A549 (cell line): ENCODE measurements around the gene TTL. TPM values are rescaled to one million over a fixed set of nuclear protein-coding genes. Genes with fewer than 3 reads are reported as not detected.

Source experiments
- ATAC-seq, 2 experiments: fragments of 200-7000 bp in 1 of 2; fragments of >200 bp in 1 of 2; cut with Nextera tagmentation in 1 of 2; cut with Tn5 transposase in 1 of 2; 3 replicates each; pipeline versions ENCODE4 v1.8.0 to v1.9.1; 2018 to 2020; ENCODE audit warnings: mild to moderate bottlenecking in 1 of 2, moderate library complexity in 1 of 2
- CTCF ChIA-PET: fragments of 300-600 bp; sonication (Branson Sonifier 250); formaldehyde crosslinking; extraction: SDS; loops from one replicate; lab custom pipeline; 2021; ENCODE audit warnings: antibody characterized with exemption, inconsistent platforms; lab: Yijun Ruan, JAX
- POLR2A ChIA-PET: fragments of 350-600 bp; formaldehyde crosslinking; extraction: SDS; loops from one replicate; lab custom pipeline; 2021; ENCODE audit warnings: antibody characterized with exemption, inconsistent platforms; lab: Yijun Ruan, JAX
- DNase-seq, 2 experiments: peaks; one replicate each; pipeline versions ENCODE4 v3.0.0 to v3.0.0-alpha.2; 2011 to 2016; ENCODE audit warnings: low read depth in 1 of 2, low spot score in 1 of 2
- FAIRE-seq: peaks from 2 replicates; lab custom pipeline; 2011; peaks lifted over from hg19 to GRCh38; lab: Jason Lieb, UNC
- H3K27ac ChIP-seq, 2 experiments: fragments of >200 bp; sonication (Bioruptor Twin); formaldehyde crosslinking; 3 replicates each; pipeline ENCODE4 v1.5.1; 2016 to 2017
- H3K4me1 ChIP-seq: fragments of >200 bp; sonication (Bioruptor Twin); formaldehyde crosslinking; 3 replicates; pipeline ENCODE4 v1.6.1; 2016
- H3K4me2 ChIP-seq: fragments of >200 bp; sonication (Bioruptor Twin); formaldehyde crosslinking; 3 replicates; pipeline ENCODE4 v1.6.1; 2016
- H3K4me3 ChIP-seq: fragments of >200 bp; sonication (Bioruptor Twin); formaldehyde crosslinking; 3 replicates; pipeline ENCODE4 v1.5.1; 2016
- H3K9me3 ChIP-seq: fragments of >200 bp; sonication (Bioruptor Twin); formaldehyde crosslinking; 3 replicates; pipeline ENCODE4 v1.6.1; 2016
- ATOH8 ChIP-seq: fragments of 250-450 bp; sonication (Bioruptor Pico); IDR thresholded peaks from 2 replicates; pipeline ENCODE4 v1.5.0; 2020; ENCODE audit warnings: low read depth, mild to moderate bottlenecking, moderate library complexity
- BHLHE40 ChIP-seq: IDR thresholded peaks from 2 replicates; pipeline ENCODE4 v1.6.1; 2012; ENCODE audit warnings: low read depth, low read length, inconsistent platforms
- CBX2 ChIP-seq: fragments of 200-600 bp; sonication (generic); IDR thresholded peaks from 2 replicates; pipeline ENCODE4 v1.6.1; 2016; ENCODE audit warnings: low read depth, mild to moderate bottlenecking, borderline replicate concordance
- CHD4 ChIP-seq: fragments of 200-600 bp; sonication (generic); IDR thresholded peaks from 2 replicates; pipeline ENCODE4 v1.6.1; 2016; ENCODE audit warnings: antibody characterized with exemption, mild to moderate bottlenecking, borderline replicate concordance
- ESRRA ChIP-seq: fragments of 150-350 bp; IDR thresholded peaks from 2 replicates; pipeline ENCODE4 v1.6.1; 2014; ENCODE audit warnings: mild to moderate bottlenecking, low read length, borderline replicate concordance
- FOSL2 ChIP-seq, 2 experiments: fragments of 450-650 bp in 1 of 2; fragments of >200 bp in 1 of 2; sonication (Bioruptor Twin) in 1 of 2; formaldehyde crosslinking; IDR thresholded peaks; 2 replicates each; pipeline versions ENCODE4 v1.5.0 to v1.6.1; 2016 to 2020; ENCODE audit warnings: mild to moderate bottlenecking in 1 of 2, moderate library complexity in 1 of 2
- HDAC2 ChIP-seq: fragments of 200-600 bp; sonication (generic); IDR thresholded peaks from 2 replicates; pipeline ENCODE4 v1.6.1; 2016
- HES2 ChIP-seq: fragments of >200 bp; sonication (Bioruptor Twin); formaldehyde crosslinking; IDR thresholded peaks from 2 replicates; pipeline ENCODE4 v1.6.1; 2016
- HMGXB4 ChIP-seq: fragments of 250-450 bp; sonication (Bioruptor Pico); IDR thresholded peaks from 2 replicates; pipeline ENCODE4 v1.5.0; 2021; ENCODE audit warnings: mild to moderate bottlenecking, moderate library complexity, borderline replicate concordance
- HOXA7 ChIP-seq: fragments of 250-450 bp; sonication (Bioruptor Pico); IDR thresholded peaks from 2 replicates; pipeline ENCODE4 v1.5.0; 2020; ENCODE audit warnings: mild to moderate bottlenecking, moderate library complexity
- JUN ChIP-seq, 2 experiments: fragments of >200 bp; sonication (Bioruptor Twin); formaldehyde crosslinking; IDR thresholded peaks; 2 replicates in 1 of 2; 3 replicates in 1 of 2; pipeline ENCODE4 v1.6.1; 2016 to 2017
- KDM5A ChIP-seq: fragments of 200-600 bp; sonication (generic); IDR thresholded peaks from 2 replicates; pipeline ENCODE4 v1.6.1; 2016; ENCODE audit warnings: antibody characterized with exemption, mild to moderate bottlenecking
- MAZ ChIP-seq: fragments of 150-350 bp; IDR thresholded peaks from 2 replicates; pipeline ENCODE4 v1.6.1; 2014; ENCODE audit warnings: antibody characterized with exemption, low read depth, low read length, borderline replicate concordance
- PBX3 ChIP-seq: IDR thresholded peaks from 2 replicates; pipeline ENCODE4 v1.6.1; 2012
- RAD21 ChIP-seq, 2 experiments: fragments of >200 bp in 1 of 2; sonication (Bioruptor Twin) in 1 of 2; formaldehyde crosslinking in 1 of 2; IDR thresholded peaks in 1 of 2; conservative IDR thresholded peaks in 1 of 2; 2 replicates in 1 of 2; 3 replicates in 1 of 2; pipeline ENCODE4 v1.6.1; 2012 to 2018; ENCODE audit warnings: inconsistent platforms in 1 of 2
- REST ChIP-seq: fragments of 200-600 bp; sonication (generic); IDR thresholded peaks from 2 replicates; pipeline ENCODE4 v1.6.1; 2016; ENCODE audit warnings: antibody characterized with exemption, mild to moderate bottlenecking, moderate library complexity
- RNF2 ChIP-seq: fragments of 200-600 bp; sonication (generic); IDR thresholded peaks from 2 replicates; pipeline ENCODE4 v1.6.1; 2016; ENCODE audit warnings: low read depth, mild to moderate bottlenecking, antibody characterized with exemption, moderate library complexity, borderline replicate concordance
- USF2 ChIP-seq: fragments of 450-650 bp; IDR thresholded peaks from 2 replicates; pipeline ENCODE4 v1.6.1; 2014; ENCODE audit warnings: antibody characterized with exemption
- ZC3H11A ChIP-seq: fragments of 450-650 bp; IDR thresholded peaks from 2 replicates; pipeline ENCODE4 v1.6.1; 2014; ENCODE audit warnings: antibody characterized with exemption, mild to moderate bottlenecking
- ZFP36 ChIP-seq: fragments of 450-650 bp; IDR thresholded peaks from 2 replicates; pipeline ENCODE4 v1.6.1; 2014; ENCODE audit warnings: borderline replicate concordance; ENCODE audit not compliant: partially characterized antibody
- ZNF302 ChIP-seq: fragments of 250-450 bp; sonication (Bioruptor Pico); IDR thresholded peaks from 2 replicates; pipeline ENCODE4 v1.9.0; 2021; ENCODE audit warnings: inconsistent platforms, mild to moderate bottlenecking, moderate library complexity
- WGBS: methylation state at CpG from one replicate; pipeline ENCODE4 v1.1.6; 2017; ENCODE audit errors: missing lambda C conversion rate; 5-methylcytosine and 5-hydroxymethylcytosine counted together
- polyA plus RNA-seq, 4 experiments: library from polyadenylated mRNA; depleted of rRNA in 3 of 4; stranded (reverse); fragments of >200 nt; fragmentation: RNase III in 1 of 4; extraction: RNeasy Plus Mini Kit Qiagen cat#74134 plus additional on column Dnase treatment in 1 of 4; gene quantifications; 2 replicates in 3 of 4; 3 replicates in 1 of 4; pipeline ENCODE4 v1.2.3, GENCODE V29; 2011 to 2017

The TTL gene
- polyA plus RNA-seq, 2 of the 4 experiments (the other 2 are of a cell fraction), result 29.7 to 33.1 TPM

- H3K4me2 ChIP-seq, result no peak overlapping the region
- no peaks in the 10 kb centered on the region for H3K4me1 ChIP-seq
- CTCF ChIA-PET, result interaction anchor here (0.6 to 2.2 kb wide), 2 partner anchors 30 to 512 kb away, joined by 4 to 5 read pairs; no protein-coding TSS in a partner anchor
- no peak for ATAC-seq
- no peak overlapping the region for H3K4me3 ChIP-seq
- FAIRE-seq, result no peak
- DNase-seq, result no peak
- H3K9me3 ChIP-seq, result peaks cover 13% of the 10 kb centered on the region; the same call in 2 of the 3 replicates
- 76% methylated on average over 1 of the region's 1 CpG for WGBS
- POLR2A ChIA-PET, result no interaction called here
- no peak overlapping the region for H3K27ac ChIP-seq
- TF ChIP-seq FOSL2 (IDR thresholded peaks at IDR 0.05) (no peak), FOSL2 (CRISPR knock-in tag; IDR thresholded peaks at IDR 0.05) (no peak), HOXA7 (CRISPR knock-in tag) (no peak), HES2 (no peak), CBX2 (no peak), KDM5A (no peak), ESRRA (no peak), REST (no peak), RAD21 (conservative IDR thresholded peaks at IDR 0.05 in 1 of 2, IDR thresholded peaks at IDR 0.05 in 1 of 2) (no peak), MAZ (no peak), HDAC2 (no peak), ZC3H11A (no peak), BHLHE40 (no peak), PBX3 (no peak), USF2 (no peak), JUN (IDR thresholded peaks at IDR 0.05) (no peak), CHD4 (no peak), ZNF302 (no peak)
Observed at GRCh38 chr2:112451317-112451716, 30.6 kb upstream of the TTL start.

- no peak for ATAC-seq
- H3K27ac ChIP-seq, result no peak overlapping the region
- no peak for FAIRE-seq
- no peak overlapping the region for H3K4me3 ChIP-seq
- H3K4me2 ChIP-seq, result no peak overlapping the region
- no peak for DNase-seq
- peaks cover 13% of the 10 kb centered on the region; the same call in 2 of the 3 replicates for H3K9me3 ChIP-seq
- POLR2A ChIA-PET, result no interaction called here
- TF ChIP-seq ATOH8 (CRISPR knock-in tag) (no peak), ZC3H11A (no peak), ZFP36 (no peak), JUN (IDR thresholded peaks at IDR 0.05) (no peak), HMGXB4 (CRISPR knock-in tag) (no peak), RNF2 (no peak), USF2 (no peak)
- no peaks in the 10 kb centered on the region for H3K4me1 ChIP-seq
- CTCF ChIA-PET, result interaction anchor here (0.9 to 3.3 kb wide), 2 partner anchors 26 to 333 kb away, joined by 3 to 10 read pairs; no protein-coding TSS in a partner anchor
Observed at GRCh38 chr2:112454586-112454985, 27.4 kb upstream of the TTL start.
